Measurements from ENCODE around the gene NDST3.

DNA sequence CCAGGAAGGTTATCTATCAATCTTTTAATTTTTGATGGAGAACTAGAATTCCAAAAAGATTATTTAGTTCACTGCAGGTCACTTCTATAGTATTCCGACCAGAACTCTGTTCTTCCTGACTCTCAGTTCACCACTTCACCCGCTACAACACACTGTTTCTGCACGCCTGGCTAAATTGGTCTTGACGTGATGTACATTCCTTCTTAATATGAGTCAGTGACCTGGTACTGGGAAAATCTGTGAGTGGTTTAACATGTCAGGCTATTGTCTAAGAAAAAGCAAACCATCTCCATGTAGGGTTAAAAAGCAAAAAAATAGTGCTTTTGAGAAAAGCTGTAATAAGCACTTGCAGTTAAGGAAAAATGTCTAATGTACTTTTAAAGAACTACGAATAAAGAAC is 120.4 kb downstream of the NDST3 start:
- TF ChIP-seq POLR2A (IDR thresholded peaks at IDR 0.05) (no peak), POLR2AphosphoS5 (IDR thresholded peaks at IDR 0.05) (no peak), EP300 (IDR thresholded peaks at IDR 0.05) (no peak)
- TF ChIP-seq, protein P1, sequence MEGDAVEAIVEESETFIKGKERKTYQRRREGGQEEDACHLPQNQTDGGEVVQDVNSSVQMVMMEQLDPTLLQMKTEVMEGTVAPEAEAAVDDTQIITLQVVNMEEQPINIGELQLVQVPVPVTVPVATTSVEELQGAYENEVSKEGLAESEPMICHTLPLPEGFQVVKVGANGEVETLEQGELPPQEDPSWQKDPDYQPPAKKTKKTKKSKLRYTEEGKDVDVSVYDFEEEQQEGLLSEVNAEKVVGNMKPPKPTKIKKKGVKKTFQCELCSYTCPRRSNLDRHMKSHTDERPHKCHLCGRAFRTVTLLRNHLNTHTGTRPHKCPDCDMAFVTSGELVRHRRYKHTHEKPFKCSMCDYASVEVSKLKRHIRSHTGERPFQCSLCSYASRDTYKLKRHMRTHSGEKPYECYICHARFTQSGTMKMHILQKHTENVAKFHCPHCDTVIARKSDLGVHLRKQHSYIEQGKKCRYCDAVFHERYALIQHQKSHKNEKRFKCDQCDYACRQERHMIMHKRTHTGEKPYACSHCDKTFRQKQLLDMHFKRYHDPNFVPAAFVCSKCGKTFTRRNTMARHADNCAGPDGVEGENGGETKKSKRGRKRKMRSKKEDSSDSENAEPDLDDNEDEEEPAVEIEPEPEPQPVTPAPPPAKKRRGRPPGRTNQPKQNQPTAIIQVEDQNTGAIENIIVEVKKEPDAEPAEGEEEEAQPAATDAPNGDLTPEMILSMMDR (IDR thresholded peaks at IDR 0.05), result no peak

Data from gastroesophageal sphincter (tissue), 3 donors.